IMR-90 (cell line): ENCODE data around the gene ARHGAP8. TPM values are rescaled to one million over a fixed set of nuclear protein-coding genes. Genes with fewer than 3 reads are reported as not detected.
A peak's percentile ranks its signal among the peaks of the same experiment; 100 is the strongest.

Experiments
- ATAC-seq: fragments of 200-7000 bp; cut with Tn5 transposase; 2 replicates; pipeline ENCODE4 v1.9.1; 2020; ENCODE audit warnings: low read depth, mild to moderate bottlenecking, moderate library complexity
- BruUV-seq: library from RNA; stranded (reverse); fragments of 400-500 nt; replicated peaks from 2 replicates; lab custom pipeline; 2021; lab: Mats Ljungman, UMichigan
- CTCF ChIA-PET: fragments of 300-600 bp; formaldehyde crosslinking; extraction: SDS; loops from one replicate; lab custom pipeline; 2021; ENCODE audit warnings: antibody characterized with exemption; lab: Yijun Ruan, JAX
- POLR2A ChIA-PET: fragments of 300-600 bp; sonication (Branson Sonifier 250); formaldehyde crosslinking; loops from one replicate; lab custom pipeline; 2022; ENCODE audit warnings: antibody characterized with exemption; ENCODE audit not compliant: unreplicated experiment; lab: Charles Lee
- DNase-seq: peaks from one replicate; pipeline ENCODE4 v3.0.0; 2013
- H2AFZ ChIP-seq: replicated peaks from 2 replicates; pipeline ENCODE3; 2013; ENCODE audit warnings: low read length, mild to moderate bottlenecking; ENCODE audit not compliant: poor library complexity
- H2AK5ac ChIP-seq: 2 replicates; pipeline ENCODE4 v1.6.1; 2013; ENCODE audit warnings: low read depth, low read length, inconsistent platforms
- H2AK9ac ChIP-seq: replicated peaks from 2 replicates; pipeline ENCODE3; 2013; ENCODE audit warnings: mild to moderate bottlenecking, low read depth, low read length, moderate library complexity; ENCODE audit not compliant: poor library complexity
- H2BK120ac ChIP-seq: 2 replicates; pipeline ENCODE4 v1.6.1; 2013; ENCODE audit warnings: low read depth, low read length, inconsistent platforms
- H2BK15ac ChIP-seq: 3 replicates; pipeline ENCODE4 v1.6.1; 2013; ENCODE audit warnings: low read depth, low read length, inconsistent platforms
- H2BK20ac ChIP-seq: 2 replicates; pipeline ENCODE4 v1.6.1; 2013; ENCODE audit warnings: low read depth, mild to moderate bottlenecking, inconsistent platforms, low read length, moderate library complexity
- H2BK5ac ChIP-seq: 2 replicates; pipeline ENCODE4 v1.6.1; 2013; ENCODE audit warnings: mild to moderate bottlenecking, low read depth, low read length, inconsistent platforms; ENCODE audit not compliant: poor library complexity, severe bottlenecking
- H3K14ac ChIP-seq: replicated peaks from 2 replicates; pipeline ENCODE4 v1.6.1; 2013; ENCODE audit warnings: low read depth, low read length, inconsistent platforms
- H3K18ac ChIP-seq: 2 replicates; pipeline ENCODE4 v1.6.1; 2013; ENCODE audit warnings: low read depth, low read length, control low read depth
- H3K23ac ChIP-seq: 2 replicates; pipeline ENCODE4 v1.6.1; 2013; ENCODE audit warnings: low read depth, low read length, inconsistent platforms
- H3K27ac ChIP-seq: 2 replicates; pipeline ENCODE4 v1.5.1; 2013; ENCODE audit warnings: mild to moderate bottlenecking, control low read depth, low read length; ENCODE audit not compliant: insufficient read depth
- H3K27me3 ChIP-seq: 2 replicates; pipeline ENCODE4 v1.6.1; 2013; ENCODE audit warnings: low read length; ENCODE audit not compliant: control insufficient read depth, insufficient read depth
- H3K36me3 ChIP-seq: 2 replicates; pipeline ENCODE4 v1.6.1; 2013; ENCODE audit warnings: low read length, mixed read lengths; ENCODE audit not compliant: control insufficient read depth, insufficient read depth
- H3K4ac ChIP-seq: 2 replicates; pipeline ENCODE4 v1.6.1; 2013; ENCODE audit warnings: low read depth, low read length, inconsistent platforms
- H3K4me1 ChIP-seq: 2 replicates; pipeline ENCODE4 v1.6.1; 2013; ENCODE audit warnings: low read length, mixed read lengths; ENCODE audit not compliant: control insufficient read depth, insufficient read depth
- H3K4me2 ChIP-seq: 2 replicates; pipeline ENCODE4 v1.6.1; 2013; ENCODE audit warnings: low read depth, mild to moderate bottlenecking, control low read depth, low read length, moderate library complexity
- H3K4me3 ChIP-seq: 2 replicates; pipeline ENCODE4 v1.5.1; 2013; ENCODE audit warnings: low read depth, mild to moderate bottlenecking, control low read depth, low read length, moderate library complexity; ENCODE audit not compliant: insufficient read depth
- H3K56ac ChIP-seq: 2 replicates; pipeline ENCODE4 v1.6.1; 2013; ENCODE audit warnings: low read length, inconsistent platforms; ENCODE audit not compliant: insufficient read depth; ENCODE audit errors: extremely low read depth
- H3K79me1 ChIP-seq, 2 experiments: 2 replicates each; pipeline ENCODE4 v1.6.1; 2013; ENCODE audit warnings: low read length in 2 of 2, inconsistent platforms in 1 of 2, low read depth in 1 of 2
- H3K9ac ChIP-seq: 2 replicates; pipeline ENCODE4 v1.6.1; 2013; ENCODE audit warnings: low read depth, low read length, control low read depth
- H3K9me1 ChIP-seq: 2 replicates; pipeline ENCODE4 v1.6.1; 2013; ENCODE audit warnings: low read length, inconsistent platforms; ENCODE audit not compliant: insufficient read depth
- H3K9me3 ChIP-seq: 2 replicates; pipeline ENCODE4 v1.6.1; 2013; ENCODE audit warnings: low read length; ENCODE audit not compliant: control insufficient read depth, insufficient read depth
- H4K20me1 ChIP-seq: 2 replicates; pipeline ENCODE4 v1.6.1; 2013; ENCODE audit warnings: low read length, inconsistent platforms; ENCODE audit not compliant: insufficient read depth
- H4K5ac ChIP-seq: 2 replicates; pipeline ENCODE4 v1.6.1; 2013; ENCODE audit warnings: mild to moderate bottlenecking, low read depth, low read length, control low read depth
- H4K8ac ChIP-seq, 2 experiments: 2 replicates each; pipeline ENCODE4 v1.6.1; 2013; ENCODE audit warnings: low read depth in 2 of 2, low read length in 2 of 2, control low read depth in 1 of 2, inconsistent platforms in 1 of 2
- H4K91ac ChIP-seq: 2 replicates; pipeline ENCODE4 v1.6.1; 2013; ENCODE audit warnings: low read depth, low read length, inconsistent platforms; ENCODE audit not compliant: insufficient read depth
- BHLHE40 ChIP-seq: fragments of 150-350 bp; IDR thresholded peaks from 2 replicates; pipeline ENCODE4 v1.6.1; 2016; ENCODE audit warnings: mild to moderate bottlenecking, low read depth, low read length
- CEBPB ChIP-seq: IDR thresholded peaks from 2 replicates; pipeline ENCODE4 v1.6.1; 2012; ENCODE audit warnings: low read depth, low read length, improper control_type of control experiment
- CHD1 ChIP-seq: IDR thresholded peaks from 2 replicates; pipeline ENCODE4 v1.6.1; 2012; ENCODE audit warnings: low read depth, low read length, improper control_type of control experiment
- CTCF ChIP-seq: conservative IDR thresholded peaks from 2 replicates; pipeline ENCODE4 v1.5.1; 2012; ENCODE audit warnings: mild to moderate bottlenecking, low read depth, low read length, improper control_type of control experiment
- ELK1 ChIP-seq: fragments of 150-350 bp; IDR thresholded peaks from 2 replicates; pipeline ENCODE4 v1.6.1; 2016; ENCODE audit warnings: low read depth, mild to moderate bottlenecking, low read length, moderate library complexity, borderline replicate concordance
- MAFK ChIP-seq: IDR thresholded peaks from 2 replicates; pipeline ENCODE4 v1.6.1; 2012; ENCODE audit warnings: low read depth, low read length, improper control_type of control experiment
- MAZ ChIP-seq: IDR thresholded peaks from 2 replicates; pipeline ENCODE4 v1.6.1; 2012; ENCODE audit warnings: low read depth, mild to moderate bottlenecking, low read length, improper control_type of control experiment, moderate library complexity, borderline replicate concordance
- MXI1 ChIP-seq: IDR thresholded peaks from 2 replicates; pipeline ENCODE4 v1.6.1; 2012; ENCODE audit warnings: low read depth, mild to moderate bottlenecking, low read length, moderate library complexity, borderline replicate concordance
- POLR2A ChIP-seq: IDR thresholded peaks from 2 replicates; pipeline ENCODE4 v1.6.1; 2012; ENCODE audit warnings: mild to moderate bottlenecking, low read depth, low read length
- RCOR1 ChIP-seq: IDR thresholded peaks from 2 replicates; pipeline ENCODE4 v1.6.1; 2012; ENCODE audit warnings: mild to moderate bottlenecking, low read length, improper control_type of control experiment; ENCODE audit not compliant: insufficient replicate concordance
- RFX5 ChIP-seq: IDR thresholded peaks from 2 replicates; pipeline ENCODE4 v1.8.0; 2012; ENCODE audit warnings: low read depth, mild to moderate bottlenecking, low read length, moderate library complexity
- SMC3 ChIP-seq: fragments of 150-350 bp; IDR thresholded peaks from 2 replicates; pipeline ENCODE4 v1.6.1; 2016; ENCODE audit warnings: low read depth, mild to moderate bottlenecking, antibody characterized with exemption, low read length, moderate library complexity
- USF2 ChIP-seq: fragments of 150-350 bp; IDR thresholded peaks from 2 replicates; pipeline ENCODE4 v1.6.1; 2017; ENCODE audit warnings: mild to moderate bottlenecking, antibody characterized with exemption, low read length, low read depth
- WGBS, 2 experiments: methylation state at CpG; one replicate each; pipeline versions ENCODE4 v1.1.5 to v1.1.7; 2013; ENCODE audit warnings: missing lambda C conversion rate in 2 of 2; ENCODE audit not compliant: insufficient read length in 1 of 2; ENCODE audit errors: extremely low coverage in 2 of 2; 5-methylcytosine and 5-hydroxymethylcytosine counted together
- dilution Hi-C: fragments of 300-500 bp; cut with HindIII; formaldehyde crosslinking; loops from one replicate; pipeline ENCODE4 v1.14.3; 2018; ENCODE audit warnings: low sequenced_read_pairs; ENCODE audit not compliant: unreplicated experiment
- in situ Hi-C: fragments of 300-500 bp; cut with MboI; formaldehyde crosslinking; loops from 3 replicates; pipeline ENCODE4 v1.14.3; 2019; ENCODE audit warnings: low sequenced_read_pairs, inconsistent platforms, mixed read lengths
- intact Hi-C: fragments of 100-400 bp; cut with micrococcal nuclease; formaldehyde crosslinking; loops from 2 replicates; pipeline ENCODE4 v1.10.0; 2022
- polyA plus RNA-seq, 3 experiments: library from polyadenylated mRNA; depleted of rRNA; stranded (reverse); fragments of >200 nt; gene quantifications; 2 replicates each; pipeline ENCODE4 v1.2.3, GENCODE V29; 2012; ENCODE audit warnings: low replicate concordance in 1 of 3
- total RNA-seq: library from RNA; depleted of rRNA; stranded (reverse); fragments of >200 nt; gene quantifications from 2 replicates; pipeline ENCODE4 v1.2.3, GENCODE V29; 2012

The ARHGAP8 gene
- total and polyA plus RNA-seq, 2 of the 4 experiments (the other 2 are of a cell fraction), result 0.18 to 0.21 TPM

- Histone ChIP-seq H3K9me1 (peaks cover 6% of the 10 kb centered on the region; the same call in 1 of the 2 replicates), H3K23ac (no peak overlapping the region), H3K4me1 (peaks cover 20% of the 10 kb centered on the region), H3K4me3 (no peak overlapping the region), H2AK5ac (peak overlapping the region; percentile 47; the same call in 1 of the 2 replicates), H3K4ac (no peak overlapping the region), H2BK120ac (no peak overlapping the region), H3K36me3 (no peaks in the 10 kb centered on the region), H2AFZ (no peak overlapping the region), H3K27ac (no peak overlapping the region), H4K20me1 (no peaks in the 10 kb centered on the region), H3K9me3 (no peaks in the 10 kb centered on the region), H3K56ac (no peak overlapping the region), H2BK15ac (no peak overlapping the region), H4K5ac (no peak overlapping the region), H3K79me1 (no peaks in the 10 kb centered on the region), H3K4me2 (peak overlapping the region; percentile 36), H2BK5ac (peak overlapping the region; percentile 5), H4K8ac (peak overlapping the region in 1 of 2 experiments; percentile 18; a peak in 1 of 4 replicates), H4K91ac (0 out of 2 replicates have a peak overlapping the region, but pooled peaks have one; percentile 16), H2AK9ac (no peak overlapping the region), H3K27me3 (no peaks in the 10 kb centered on the region; the same call in 1 of the 2 replicates), H2BK20ac (0 out of 2 replicates have a peak overlapping the region, but pooled peaks have one; percentile 40), H3K9ac (no peak overlapping the region), H3K18ac (no peak overlapping the region; the same call in 1 of the 2 replicates), H3K14ac (no peak overlapping the region)
- intact Hi-C loops (no loop called here), in situ Hi-C loops (no loop called here), dilution Hi-C loops (no loop called here)
- no peak for ATAC-seq
- ChIA-PET POLR2A (no interaction called here), CTCF (no interaction called here)
- BruUV-seq, result no TSS peak
- DNase-seq, result no peak
- TF ChIP-seq CEBPB, result no peak
- no peak for TF ChIP-seq ELK1
- TF ChIP-seq USF2, result no peak
- TF ChIP-seq MAFK, result no peak
- no peak for TF ChIP-seq RCOR1
- no peak for TF ChIP-seq BHLHE40
- TF ChIP-seq SMC3, result no peak
- TF ChIP-seq RFX5, result no peak
- TF ChIP-seq MAZ, result no peak
- no peak for TF ChIP-seq CHD1
- TF ChIP-seq POLR2A, result no peak
- no peak for TF ChIP-seq CTCF
- no peak for TF ChIP-seq MXI1
- 80% methylated on average over 3 of the region's 13 CpGs; no CpG with 5 or more reads in 1 of the 2 experiments for WGBS, 2 experiments
These were observed 6.3 kb upstream of the ARHGAP8 start for GRCh38 chr22:44745853-44746789.
